Activated CD4-positive, CD25-positive, alpha-beta regulatory T cell treated with anti-CD3 and anti-CD28 coated beads, Interleukin-2, amount 50 U/mL, for 72 hours (primary cell): ENCODE results near the gene KIF5C.
"Not testable (repeated sequence)": the region's sequence is repeated elsewhere in the genome, so short reads cannot be mapped to it uniquely, and the experiment has no call there.

Experiments
- DNase-seq: peaks from one replicate; pipeline ENCODE4 v3.0.0; 2021

Gene KIF5C

DNA sequence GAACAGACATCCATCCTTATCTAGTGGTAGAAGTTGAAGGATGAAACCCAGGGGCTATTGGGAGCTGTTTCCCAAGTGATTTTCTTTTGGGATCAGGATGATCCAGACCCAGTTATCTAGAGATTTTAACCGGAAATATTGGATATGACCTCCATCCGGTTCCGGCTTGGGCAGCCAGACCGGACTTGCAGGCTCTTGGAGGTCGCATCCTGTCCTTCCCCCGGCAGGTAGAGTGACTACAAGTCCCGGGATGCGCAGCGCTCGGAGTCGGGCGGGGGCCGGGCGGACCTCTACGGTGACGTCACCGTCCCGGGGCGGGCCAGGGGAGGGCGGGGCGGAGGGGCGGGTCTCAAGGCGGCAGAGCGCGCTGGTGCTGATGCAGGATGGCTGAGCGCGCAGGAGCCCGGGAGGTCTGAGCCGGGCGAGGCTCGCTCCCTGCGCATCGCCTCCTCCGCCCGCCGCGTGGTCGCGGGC lies at the start of gene KIF5C:
KIF5C (plus strand) TSS at position 360 of the 474 bp plus-strand sequence. CDS start 391 bp downstream, outside the sequence.
- DNase-seq, result peak; percentile 80

DNA sequence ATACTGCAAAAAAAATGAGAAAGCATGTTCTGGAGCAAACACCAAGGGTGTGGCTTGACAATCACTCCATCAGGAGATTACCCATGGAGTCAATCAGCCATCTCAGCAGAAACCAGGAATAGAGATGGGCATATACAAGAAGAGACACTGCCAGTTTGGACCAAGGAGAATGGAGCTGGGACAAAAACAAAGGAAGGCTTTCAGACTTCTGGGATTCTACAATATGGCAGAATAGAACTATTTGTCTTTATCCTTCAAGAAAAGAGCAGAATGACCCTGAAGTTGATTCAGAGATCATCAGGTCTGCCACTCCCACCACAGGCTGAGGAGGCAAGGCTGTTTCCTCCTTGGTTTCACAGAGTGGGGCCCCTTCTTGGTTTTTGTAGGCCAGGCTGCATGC lies 48.2 kb upstream of the KIF5C start:
- DNase-seq, result no peak

DNA sequence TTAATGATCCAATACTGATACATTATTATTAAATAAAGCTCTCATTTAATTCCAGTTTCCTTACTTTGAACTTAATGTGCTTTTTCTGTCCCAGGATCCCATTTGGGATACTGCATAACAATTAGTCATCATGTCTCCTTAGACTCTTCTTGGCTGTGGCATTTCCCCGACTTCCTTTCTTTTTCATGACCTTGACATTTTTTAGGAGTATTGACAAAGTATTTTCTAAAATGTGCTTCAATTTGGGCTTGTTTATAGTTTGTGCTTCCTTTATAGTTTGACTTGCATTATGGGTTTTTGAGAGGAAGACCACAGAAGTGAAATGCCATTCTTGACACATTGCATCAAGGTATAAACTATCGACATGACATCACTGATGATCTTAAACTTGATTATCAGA lies 46.1 kb upstream of the KIF5C start:
- no peak for DNase-seq

DNA sequence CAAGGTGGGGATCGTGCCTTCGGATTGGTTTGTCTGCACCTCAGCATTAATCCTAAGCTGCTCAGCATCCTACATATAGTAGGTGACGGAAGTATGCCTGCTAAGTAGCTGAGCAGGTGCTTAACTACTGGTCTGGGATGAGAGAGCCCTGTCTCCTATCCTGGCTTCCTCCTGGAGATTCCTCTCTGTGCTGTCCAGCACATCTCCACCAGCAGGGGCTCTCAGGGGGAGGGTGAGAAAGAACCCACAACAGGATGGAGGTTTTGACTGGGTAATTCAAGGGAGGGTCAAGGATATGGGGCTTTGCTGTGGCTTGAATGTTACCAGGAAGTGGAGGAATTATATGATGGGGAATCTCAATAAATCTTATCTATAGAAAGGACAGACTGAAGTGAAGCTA lies 45.4 kb upstream of the KIF5C start:
- no peak for DNase-seq

DNA sequence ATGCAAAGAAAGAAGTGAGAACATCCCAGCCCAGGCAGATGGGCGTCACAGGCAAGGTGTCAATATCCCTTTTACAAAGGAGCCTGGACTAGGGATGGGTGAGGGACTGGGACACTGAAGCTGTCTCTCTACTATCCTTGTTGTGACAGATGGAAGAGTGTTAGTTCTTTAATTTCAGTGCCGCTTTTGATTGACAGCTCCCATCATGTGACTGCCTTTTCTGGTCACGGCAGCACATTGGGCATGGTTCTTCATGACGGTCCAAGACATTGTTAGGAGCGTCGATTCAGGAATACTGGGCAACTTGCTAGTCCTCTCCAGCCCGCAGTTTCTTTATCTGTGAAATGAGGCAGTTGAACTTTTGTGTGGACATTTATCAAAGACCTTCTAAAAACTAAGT lies 42.4 kb upstream of the KIF5C start:
- no peak for DNase-seq

DNA sequence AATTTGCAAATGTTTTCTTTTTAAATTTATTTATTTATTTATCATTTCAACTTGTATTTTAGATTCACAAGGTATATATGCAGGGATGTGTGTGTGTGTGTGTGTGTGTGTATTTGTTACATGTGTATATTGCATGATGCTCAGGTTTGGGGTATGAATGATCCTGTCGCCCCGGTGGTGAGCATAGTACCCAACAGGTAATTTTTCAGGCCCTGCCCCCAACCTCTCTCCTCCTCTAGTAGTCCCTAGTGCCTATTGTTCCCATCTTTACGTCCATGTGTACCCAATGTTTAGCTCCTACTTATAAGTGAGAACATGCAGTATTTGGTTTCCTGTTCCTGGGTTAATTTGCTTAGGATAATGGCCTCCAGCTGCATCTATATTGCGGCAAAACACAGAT lies 33.0 kb upstream of the KIF5C start:
- no peak for DNase-seq

DNA sequence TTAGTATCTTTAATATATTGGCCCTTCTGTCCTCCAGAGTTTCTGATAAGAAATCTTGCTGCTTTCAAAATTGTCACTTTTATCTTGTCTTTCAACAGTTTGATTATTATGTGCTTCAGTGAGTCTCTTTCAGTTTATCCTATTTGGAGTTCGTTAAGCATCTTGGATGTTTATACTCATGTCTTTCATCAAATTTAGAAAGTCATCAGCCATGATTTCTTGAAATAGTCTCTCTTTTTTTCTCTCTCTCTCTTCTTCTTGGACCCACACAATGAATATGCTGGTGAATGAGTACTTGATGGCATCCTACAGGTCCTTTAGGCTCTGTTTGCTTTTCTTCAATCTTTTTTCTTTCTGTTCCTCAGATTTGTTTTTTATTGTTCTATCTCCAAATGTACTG lies 26.9 kb upstream of the KIF5C start:
- no peak for DNase-seq

DNA sequence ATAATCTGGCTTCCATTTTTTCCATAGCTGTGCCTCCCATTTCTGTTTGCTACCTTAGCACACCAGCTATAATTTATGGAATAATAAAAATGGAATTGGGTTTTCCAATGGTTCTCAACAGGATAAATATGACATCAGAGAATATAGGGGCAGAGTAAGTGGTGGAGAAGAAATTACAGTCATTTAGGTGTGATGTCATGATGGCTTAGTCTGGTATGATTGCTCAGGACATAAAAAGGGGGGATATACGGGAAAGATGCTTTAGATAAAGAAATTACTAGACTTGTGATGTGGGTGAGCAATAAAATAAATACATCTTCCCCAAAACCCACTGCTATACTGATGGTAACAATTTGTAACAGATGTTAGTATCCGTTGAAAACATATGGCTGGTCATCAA lies 21.6 kb upstream of the KIF5C start:
- no peak for DNase-seq

DNA sequence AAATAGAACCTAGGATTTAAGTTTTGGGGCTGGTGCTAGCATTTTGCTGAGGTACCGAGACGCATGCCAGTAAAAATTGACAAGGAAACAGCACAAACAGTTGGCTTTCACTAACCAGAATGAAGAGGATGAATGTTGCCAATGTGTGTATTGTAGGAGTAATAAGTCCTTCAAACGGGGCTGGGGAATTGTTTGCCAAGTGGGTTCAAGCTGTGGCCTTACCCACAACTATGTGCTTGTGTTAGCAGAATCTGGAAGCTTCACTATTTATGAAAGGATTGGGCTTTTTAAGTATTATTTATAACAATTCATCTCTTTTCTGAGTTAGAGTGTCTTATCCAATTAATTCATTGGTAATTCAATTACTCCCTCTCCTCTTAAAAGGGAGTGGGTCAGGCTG lies 15.0 kb upstream of the KIF5C start:
- DNase-seq, result no peak

DNA sequence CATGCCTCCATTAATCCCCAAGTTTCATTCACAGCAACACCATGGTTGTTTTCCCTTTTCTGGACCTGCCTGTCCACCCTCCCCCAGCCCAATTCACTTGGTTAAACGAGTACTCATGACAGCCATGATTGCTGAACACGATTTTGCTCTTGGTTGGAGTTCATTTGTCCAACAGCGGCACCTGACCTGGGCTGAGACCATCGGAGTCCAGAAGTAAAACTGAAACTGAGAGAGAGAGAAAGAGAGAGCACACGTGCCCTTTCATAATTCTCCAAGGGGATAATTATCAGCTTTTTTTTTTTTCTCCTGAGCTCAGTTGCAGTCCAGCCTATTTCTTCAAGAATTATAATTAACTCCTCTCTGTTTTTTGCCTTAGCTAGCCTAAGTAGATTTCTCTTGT lies 13.7 kb upstream of the KIF5C start:
- DNase-seq, result no peak

DNA sequence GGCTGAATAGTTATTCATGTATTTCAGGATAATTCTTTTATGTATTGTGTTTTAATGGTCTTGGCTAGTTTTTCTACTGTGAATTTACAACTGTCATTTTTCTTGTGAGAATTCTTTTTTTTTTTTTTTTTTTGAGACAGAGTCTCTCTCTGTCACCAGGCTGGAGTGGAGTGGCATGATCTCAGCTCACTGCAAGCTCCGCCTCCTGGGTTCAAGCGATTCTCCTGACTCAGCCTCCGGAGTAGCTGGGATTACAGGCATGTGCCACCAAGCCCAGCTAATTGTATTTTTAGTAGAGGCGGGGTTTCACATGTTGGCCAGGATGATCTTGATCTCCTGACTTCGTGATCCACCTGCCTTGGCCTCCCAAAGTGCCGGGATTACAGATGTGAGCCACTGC lies 12.5 kb upstream of the KIF5C start:
- not testable (repeated sequence) for DNase-seq

DNA sequence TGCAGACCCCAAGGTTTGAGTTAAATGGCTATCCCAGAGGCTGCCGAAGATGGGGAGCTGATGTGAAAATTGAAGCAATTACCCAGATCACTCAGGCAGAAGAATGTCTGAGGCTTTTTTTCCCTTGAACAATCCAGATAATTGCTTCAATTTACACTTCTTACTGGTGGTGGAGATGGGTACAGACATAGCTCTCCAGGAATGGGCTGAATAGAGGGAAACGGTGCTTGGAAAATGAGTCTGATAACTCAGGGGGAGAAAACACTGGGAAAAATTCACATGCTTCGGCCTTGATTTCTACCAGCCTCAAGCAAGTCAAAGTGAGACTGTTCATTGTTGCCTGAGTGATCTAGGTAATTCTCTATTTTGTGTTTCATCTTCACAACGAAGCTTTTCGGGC lies 9.5 kb upstream of the KIF5C start:
- no peak for DNase-seq

DNA sequence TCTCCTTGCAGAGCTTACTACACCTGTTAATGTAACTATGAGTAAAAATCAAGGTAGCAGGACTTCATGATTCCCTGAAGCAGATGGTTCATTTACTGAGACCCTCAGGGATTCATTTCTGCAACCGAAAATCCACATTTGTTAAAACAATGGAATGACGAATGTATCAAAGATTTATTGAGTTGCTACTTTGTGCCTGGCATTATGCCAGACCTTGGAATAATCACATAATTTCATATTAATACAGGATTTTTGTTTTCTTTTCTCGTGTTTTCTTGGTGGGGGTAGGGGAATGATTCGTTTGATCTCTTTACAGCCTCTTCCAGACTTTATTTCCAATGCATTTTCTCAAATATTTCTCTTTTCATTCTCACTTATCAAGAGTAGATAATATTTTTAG lies 8.9 kb upstream of the KIF5C start:
- DNase-seq, result no peak

DNA sequence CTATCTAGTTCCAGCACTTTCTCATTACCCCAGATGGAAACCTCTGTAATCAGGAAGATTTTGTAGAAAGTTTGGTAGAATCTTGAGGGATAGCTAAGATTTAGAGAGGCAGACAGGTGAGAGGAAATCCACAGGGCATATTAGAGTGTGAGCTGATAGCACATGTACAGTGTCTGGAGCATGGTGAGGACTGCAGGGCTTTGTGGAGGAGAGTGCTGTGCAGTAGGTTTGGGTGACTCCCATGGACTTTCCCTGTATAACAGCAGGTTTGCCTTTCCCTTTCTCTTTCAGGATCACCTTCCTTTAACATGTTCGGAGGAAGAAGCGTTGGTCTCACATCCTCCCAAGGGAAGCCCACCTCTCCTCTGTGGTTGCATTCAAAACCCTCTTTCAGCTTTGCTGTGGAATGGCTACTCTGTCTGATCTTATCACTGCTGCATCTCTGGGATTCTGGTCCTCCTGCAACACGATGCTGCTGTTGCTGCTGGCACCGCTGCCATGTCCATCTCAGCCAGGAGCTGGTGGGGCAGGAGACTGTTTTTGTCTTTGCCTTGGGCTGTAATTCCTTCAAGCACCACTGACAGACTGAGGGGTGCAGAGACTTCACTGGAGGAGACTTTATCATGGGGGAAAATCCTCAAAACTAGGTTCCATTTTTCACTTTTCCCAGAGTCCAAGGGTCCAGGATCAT lies 7.8 kb upstream of the KIF5C start:
- no peak for DNase-seq

DNA sequence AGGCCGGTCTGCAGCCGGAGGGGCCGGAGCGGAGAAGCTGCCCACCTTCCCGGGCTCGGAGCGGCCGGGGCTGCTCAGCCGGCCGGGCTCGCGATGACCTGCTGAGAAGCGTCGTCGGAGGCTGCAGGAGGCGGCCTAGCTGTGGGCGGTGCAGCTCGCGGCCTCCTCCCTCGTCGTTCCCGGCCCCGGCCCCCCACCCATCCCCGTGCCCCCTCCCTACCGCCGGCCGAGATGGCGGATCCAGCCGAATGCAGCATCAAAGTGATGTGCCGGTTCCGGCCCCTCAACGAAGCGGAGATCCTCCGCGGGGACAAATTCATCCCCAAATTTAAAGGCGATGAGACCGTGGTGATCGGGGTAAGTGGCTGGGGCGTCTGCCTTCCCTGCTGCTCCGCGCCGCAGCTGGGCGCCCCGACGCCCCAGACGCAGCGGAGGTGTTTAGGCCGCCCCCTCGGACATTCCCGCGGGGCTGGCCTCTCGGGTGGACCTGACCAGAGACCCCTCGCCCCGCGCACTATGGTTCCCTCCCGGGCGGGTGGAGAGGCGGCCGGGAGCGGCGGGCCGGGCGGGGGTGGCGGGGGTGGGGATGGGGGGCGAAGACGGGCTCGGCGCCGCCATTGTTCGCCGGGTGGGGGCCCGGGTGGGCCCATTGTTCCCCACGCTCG lies 492 bp downstream of the KIF5C start:
- DNase-seq, result no peak

DNA sequence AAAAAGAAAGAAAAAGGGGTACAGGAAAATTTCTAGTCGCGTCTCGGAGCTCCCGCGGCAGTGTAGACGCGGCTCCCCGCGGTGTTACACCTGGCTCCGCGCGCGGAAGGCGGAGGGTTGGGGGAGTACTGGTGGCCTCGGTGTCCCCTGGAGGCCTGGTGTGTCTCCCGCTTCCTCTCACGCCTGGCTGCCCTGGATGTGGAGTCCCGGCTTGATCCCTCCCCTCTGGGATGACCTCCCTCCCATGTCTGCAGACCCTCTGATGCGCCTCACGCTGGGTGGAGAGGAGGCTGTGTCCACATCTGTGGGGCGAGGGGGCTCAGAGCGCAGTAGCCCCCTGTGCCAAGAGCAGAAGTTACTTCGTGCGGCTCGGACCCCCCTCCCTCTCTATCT lies 1.2 kb downstream of the KIF5C start:
- peak; percentile 36 for DNase-seq

DNA sequence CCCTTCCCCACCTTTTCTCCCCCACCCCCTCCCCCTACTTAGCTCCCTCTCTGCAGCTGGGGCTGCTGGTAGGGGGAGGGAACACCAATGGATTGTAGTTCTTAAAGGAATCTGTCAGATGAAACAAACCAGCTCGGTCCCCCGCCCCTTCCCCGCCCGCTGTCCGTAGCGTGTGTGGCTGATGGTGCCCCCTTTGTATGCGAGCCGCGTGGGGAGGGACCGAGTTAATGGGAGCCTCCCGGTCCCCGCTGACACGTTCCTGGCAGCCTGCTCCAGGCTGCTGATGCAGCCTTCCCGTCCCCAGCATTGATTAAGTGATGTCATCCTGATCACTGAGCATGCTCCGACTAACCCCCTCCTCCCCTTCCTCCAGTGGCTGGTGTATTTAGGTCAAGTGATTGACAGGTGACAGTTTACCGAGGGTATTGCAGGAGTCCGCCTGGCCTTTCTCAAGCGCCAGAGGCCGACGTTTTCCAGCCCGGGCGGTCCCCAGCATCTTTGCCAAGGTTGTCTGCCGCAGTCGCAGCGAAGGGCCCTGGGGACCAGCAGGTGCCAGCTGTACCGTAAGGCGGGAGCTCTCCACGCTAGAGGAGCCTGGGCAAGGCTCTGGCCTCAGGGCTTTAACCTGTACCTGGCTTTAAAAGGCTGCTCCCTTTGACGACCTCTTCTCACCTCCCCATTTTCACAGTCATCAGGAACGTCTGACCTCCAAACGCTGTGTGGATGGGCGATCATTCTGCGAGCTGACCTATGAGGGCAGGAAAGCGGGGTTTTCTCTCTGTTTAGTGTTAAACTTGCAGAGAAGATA lies 1.8 kb downstream of the KIF5C start:
- DNase-seq, result peak; percentile 40

DNA sequence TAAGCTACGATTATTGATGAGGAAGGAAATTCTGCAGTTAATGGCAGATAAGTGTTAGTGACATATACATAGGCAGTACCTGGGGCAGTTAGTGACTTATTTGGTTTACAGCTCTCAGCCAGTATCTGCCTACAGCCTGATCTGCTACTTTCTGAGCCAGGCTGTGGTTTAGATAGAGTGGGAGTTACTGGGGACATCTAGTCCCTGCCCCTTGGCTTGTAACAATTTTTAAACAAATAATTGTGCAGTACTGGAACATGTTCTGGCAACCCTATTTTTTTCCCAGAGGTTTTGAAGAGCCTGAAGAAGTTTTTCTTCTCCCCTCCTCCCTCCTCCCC lies 2.3 kb downstream of the KIF5C start:
- no peak for DNase-seq

DNA sequence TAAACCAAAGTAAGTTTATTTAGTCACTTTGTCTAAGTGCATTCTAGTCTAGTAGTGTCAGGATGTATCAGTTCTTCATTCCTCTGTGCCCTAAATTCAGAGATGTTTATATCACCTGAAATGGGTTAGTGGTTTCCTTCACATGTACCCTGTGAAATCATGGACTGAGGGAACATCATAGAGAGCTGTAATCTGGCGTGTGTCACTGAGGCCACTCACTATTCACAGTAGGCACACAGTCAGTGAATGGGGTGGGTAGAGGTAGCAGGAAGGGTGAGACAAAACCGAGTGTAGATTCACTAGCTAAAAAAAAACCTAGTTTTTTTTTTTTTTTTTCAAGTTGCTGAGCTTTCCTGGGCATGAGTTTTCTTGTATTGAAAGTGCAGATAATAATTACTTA lies 5.6 kb downstream of the KIF5C start:
- DNase-seq, result no peak

DNA sequence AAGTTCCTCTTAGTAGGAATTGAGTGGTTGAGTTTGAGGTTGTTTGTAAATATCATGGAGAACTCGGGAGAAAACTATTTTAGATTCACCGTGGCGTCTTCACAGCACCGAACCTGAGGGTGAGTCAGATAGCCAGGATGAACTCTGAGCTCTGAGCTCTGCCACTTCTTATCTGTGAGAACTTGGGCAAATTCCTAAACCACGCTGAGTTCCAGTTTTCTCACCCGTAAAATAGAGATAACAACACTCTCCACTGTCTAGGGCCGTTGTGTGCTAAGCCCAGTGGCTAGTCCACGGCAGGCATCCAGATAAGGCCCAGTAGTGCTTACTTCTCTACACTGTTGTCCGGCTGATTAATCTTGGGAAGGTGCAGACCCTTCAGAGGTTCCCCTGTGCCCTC lies 7.0 kb downstream of the KIF5C start:
- no peak for DNase-seq

DNA sequence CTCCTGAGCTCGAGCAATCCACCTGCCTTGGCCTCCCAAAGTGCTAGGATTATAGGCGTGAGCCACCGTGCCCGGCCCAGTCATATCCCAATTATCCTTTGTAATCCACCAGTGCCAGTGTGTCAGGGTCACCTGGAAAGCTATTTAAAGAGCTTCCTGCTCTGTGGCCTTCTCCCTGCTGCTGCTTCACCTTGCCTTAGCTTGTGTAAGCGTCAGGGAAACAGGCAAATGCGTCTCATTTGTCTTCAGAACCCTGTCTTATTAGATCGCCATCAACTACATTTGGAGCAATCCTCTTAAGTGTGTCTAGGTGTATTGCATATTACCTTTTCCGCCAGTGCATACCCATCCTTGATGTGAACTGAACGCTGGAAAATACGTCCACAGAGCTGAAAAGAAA lies 10.2 kb downstream of the KIF5C start:
- DNase-seq, result no peak

DNA sequence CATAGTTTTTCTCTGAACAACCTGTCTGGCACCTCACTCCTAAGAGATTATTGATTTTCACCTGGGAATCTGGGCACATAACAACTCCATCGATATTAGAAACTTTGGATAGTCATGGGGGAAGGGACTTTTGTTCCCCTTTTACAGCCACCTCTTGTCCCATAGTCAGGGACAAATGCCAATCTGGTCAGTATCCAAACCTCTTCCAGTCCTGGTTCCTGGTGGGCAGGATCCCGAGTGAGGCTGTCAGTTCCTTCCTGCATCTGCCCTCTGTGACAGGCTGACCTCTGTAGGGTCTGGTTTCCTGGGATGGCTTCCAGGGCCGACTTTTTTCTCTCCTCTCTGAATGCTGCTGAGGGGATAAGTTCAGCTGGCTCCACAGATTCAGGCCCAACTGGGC lies 11.0 kb downstream of the KIF5C start:
- DNase-seq, result no peak

DNA sequence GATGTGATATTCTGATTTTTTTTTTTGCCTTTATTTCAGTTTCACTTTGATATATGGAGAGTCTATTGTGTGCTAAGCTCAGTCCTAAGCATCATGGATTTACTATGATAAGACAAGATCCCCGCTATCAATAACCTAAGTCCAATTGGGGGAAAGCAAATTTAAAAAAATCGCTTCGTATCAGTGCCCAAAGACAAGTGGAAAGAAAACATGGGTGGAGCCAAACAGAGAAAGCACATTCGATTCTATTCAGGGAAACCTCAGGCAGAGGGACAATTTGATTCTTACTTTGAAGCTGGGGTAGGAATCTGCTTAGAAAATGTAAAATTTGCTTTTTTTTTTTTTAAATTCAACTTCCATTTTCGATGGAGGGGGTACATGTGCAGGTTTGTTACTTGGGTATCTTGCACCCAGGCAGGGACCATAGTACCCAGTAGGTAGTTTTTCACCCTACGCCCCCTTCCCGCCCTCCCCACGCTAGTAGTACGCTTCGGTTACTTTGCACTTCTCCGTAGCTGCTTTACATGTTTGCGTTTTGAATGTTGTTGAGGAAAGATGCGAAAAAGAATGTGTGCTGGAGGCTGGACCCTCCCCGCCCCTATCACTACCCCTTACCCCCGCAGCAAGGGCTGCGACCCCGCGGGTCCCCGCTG lies 12.4 kb downstream of the KIF5C start:
- DNase-seq, result no peak
